Activated T-helper 17 cell treated with anti-CD3 and anti-CD28 coated beads, Interleukin-2, amount 50 U/mL, for 72 hours (primary cell): Measurements from ENCODE around the gene SLC29A1. TPM values are rescaled to one million over a fixed set of nuclear protein-coding genes. Genes with fewer than 3 reads are reported as not detected.

Experiments used
- ATAC-seq: fragments of 150-1000 bp; cut with Tn5 transposase; replicated peaks from 2 replicates; pipeline ENCODE4 v1.10.0; 2021; ENCODE audit warnings: mild to moderate bottlenecking, moderate library complexity
- H3K27ac Mint-ChIP-seq: one replicate; pipeline ENCODE4 v1.8.0; 2022; ENCODE audit warnings: mixed read lengths
- H3K27me3 Mint-ChIP-seq: one replicate; pipeline ENCODE4 v1.8.0; 2022; ENCODE audit warnings: mixed read lengths
- H3K36me3 Mint-ChIP-seq: one replicate; pipeline ENCODE4 v1.8.0; 2022; ENCODE audit warnings: low read depth, mild to moderate bottlenecking, mixed read lengths
- H3K4me1 Mint-ChIP-seq: one replicate; pipeline ENCODE4 v1.8.0; 2022; ENCODE audit warnings: mixed read lengths
- H3K4me3 Mint-ChIP-seq: one replicate; pipeline ENCODE4 v1.8.0; 2022; ENCODE audit warnings: mild to moderate bottlenecking, mixed read lengths
- H3K9me3 Mint-ChIP-seq: one replicate; pipeline ENCODE4 v1.8.0; 2022; ENCODE audit warnings: mixed read lengths
- total RNA-seq, 2 donors: library from RNA; stranded (reverse); gene quantifications; one replicate each; pipeline ENCODE4 v1.2.3, GENCODE V29; 2022

SLC29A1 gene
- total RNA-seq, 2 donors from 2014 or later, result 40.8 to 80.8 TPM

- Mint-ChIP-seq H3K27me3 (peaks cover 16% of the 10 kb centered on the region), H3K36me3 (peaks cover 49% of the 10 kb centered on the region), H3K9me3 (no peaks in the 10 kb centered on the region), H3K4me3 (peak within 1 kb of the TSS; percentile 92), H3K4me1 (peaks cover 25% of the 10 kb centered on the region), H3K27ac (peak within 1 kb of the TSS; percentile 94)
- ATAC-seq, result peak; percentile 63
Measured at GRCh38 chr6:44265007-44265721, 41.8 kb downstream of the SLC29A1 start, which contains the start of gene NFKBIE. Gene NFKBIE (minus strand): TSS chr6:44265551. CDS start chr6:44265346, 205 bp downstream.

- Mint-ChIP-seq H3K4me1 (peaks cover 23% of the 10 kb centered on the region), H3K27ac (peak overlapping the region; percentile 84)
- ATAC-seq, result no peak
Measured at GRCh38 chr6:44265722-44266233, 42.4 kb downstream of the SLC29A1 start.

GRCh38 chr6:44266347-44266746, 43.0 kb downstream of the SLC29A1 start:
- no peaks in the 10 kb centered on the region for H3K9me3 Mint-ChIP-seq
- peaks cover 37% of the 10 kb centered on the region for H3K36me3 Mint-ChIP-seq
- peak; percentile 18 for ATAC-seq
- peaks cover 20% of the 10 kb centered on the region for H3K27me3 Mint-ChIP-seq
- H3K4me3 Mint-ChIP-seq, result peak overlapping the region; percentile 92
- peak overlapping the region; percentile 84 for H3K27ac Mint-ChIP-seq
- peaks cover 18% of the 10 kb centered on the region for H3K4me1 Mint-ChIP-seq

More at GRCh38 chr6:44265722-44266233, 42.4 kb downstream of the SLC29A1 start:
- Mint-ChIP-seq H3K9me3 (no peaks in the 10 kb centered on the region), H3K27me3 (peaks cover 16% of the 10 kb centered on the region), H3K4me3 (peak overlapping the region; percentile 92), H3K36me3 (peaks cover 43% of the 10 kb centered on the region)

- H3K4me3 Mint-ChIP-seq, result no peak overlapping the region
- ATAC-seq, result no peak
- H3K4me1 Mint-ChIP-seq, result peaks cover 18% of the 10 kb centered on the region
- H3K36me3 Mint-ChIP-seq, result peaks cover 28% of the 10 kb centered on the region
- no peaks in the 10 kb centered on the region for H3K9me3 Mint-ChIP-seq
- H3K27me3 Mint-ChIP-seq, result peaks cover 27% of the 10 kb centered on the region
- H3K27ac Mint-ChIP-seq, result peak overlapping the region; percentile 43
Measured at GRCh38 chr6:44267252-44267651, 43.9 kb downstream of the SLC29A1 start.

- Mint-ChIP-seq H3K36me3 (peaks cover 19% of the 10 kb centered on the region), H3K4me3 (no peak overlapping the region), H3K4me1 (peaks cover 12% of the 10 kb centered on the region), H3K27ac (no peak overlapping the region), H3K9me3 (no peaks in the 10 kb centered on the region), H3K27me3 (peaks cover 36% of the 10 kb centered on the region)
- no peak for ATAC-seq
Measured at GRCh38 chr6:44268095-44268628, 44.8 kb downstream of the SLC29A1 start.

- Mint-ChIP-seq H3K9me3 (no peaks in the 10 kb centered on the region), H3K36me3 (peaks cover 7% of the 10 kb centered on the region), H3K4me3 (peak overlapping the region; percentile 55), H3K27ac (no peak overlapping the region), H3K27me3 (peaks cover 44% of the 10 kb centered on the region), H3K4me1 (peaks cover 12% of the 10 kb centered on the region)
- peak; percentile 50 for ATAC-seq
Measured at GRCh38 chr6:44269178-44269920, 46.0 kb downstream of the SLC29A1 start.

- Mint-ChIP-seq H3K36me3 (peaks cover under 1% of the 10 kb centered on the region), H3K27me3 (peaks cover 48% of the 10 kb centered on the region), H3K4me1 (peaks cover 12% of the 10 kb centered on the region), H3K4me3 (peak within 1 kb of the TSS; percentile 55), H3K27ac (no peak within 1 kb of the TSS), H3K9me3 (no peaks in the 10 kb centered on the region)
- no peak for ATAC-seq
Measured at GRCh38 chr6:44269921-44270525, 46.6 kb downstream of the SLC29A1 start, which contains the start of gene TMEM151B. Gene TMEM151B (plus strand): TSS chr6:44270450. CDS start chr6:44270743, 293 bp downstream.

- Mint-ChIP-seq H3K36me3 (no peaks in the 10 kb centered on the region), H3K9me3 (no peaks in the 10 kb centered on the region), H3K27me3 (peaks cover 48% of the 10 kb centered on the region), H3K4me3 (peak overlapping the region; percentile 50), H3K4me1 (peaks cover 12% of the 10 kb centered on the region), H3K27ac (no peak overlapping the region)
- ATAC-seq, result no peak
Measured at GRCh38 chr6:44270526-44271405, 47.4 kb downstream of the SLC29A1 start.

- ATAC-seq, result no peak
- Mint-ChIP-seq H3K36me3 (no peaks in the 10 kb centered on the region), H3K9me3 (no peaks in the 10 kb centered on the region), H3K4me3 (peak overlapping the region; percentile 50), H3K27me3 (peaks cover 48% of the 10 kb centered on the region), H3K4me1 (peaks cover 8% of the 10 kb centered on the region), H3K27ac (no peak overlapping the region)
Measured at GRCh38 chr6:44271406-44271723, 48.0 kb downstream of the SLC29A1 start.

GRCh38 chr6:44271914-44272313, 48.5 kb downstream of the SLC29A1 start:
- Mint-ChIP-seq H3K27ac (no peak overlapping the region), H3K4me1 (peaks cover 2% of the 10 kb centered on the region), H3K36me3 (no peaks in the 10 kb centered on the region), H3K4me3 (peak overlapping the region; percentile 50), H3K27me3 (peaks cover 51% of the 10 kb centered on the region), H3K9me3 (no peaks in the 10 kb centered on the region)
- no peak for ATAC-seq

- peaks cover 55% of the 10 kb centered on the region for H3K27me3 Mint-ChIP-seq
- no peaks in the 10 kb centered on the region for H3K9me3 Mint-ChIP-seq
- no peak overlapping the region for H3K4me3 Mint-ChIP-seq
- H3K36me3 Mint-ChIP-seq, result no peaks in the 10 kb centered on the region
- H3K27ac Mint-ChIP-seq, result no peak overlapping the region
- no peak for ATAC-seq
- no peaks in the 10 kb centered on the region for H3K4me1 Mint-ChIP-seq
Measured at GRCh38 chr6:44272529-44272928, 49.1 kb downstream of the SLC29A1 start.

GRCh38 chr6:44272999-44273566, 49.7 kb downstream of the SLC29A1 start:
- H3K4me3 Mint-ChIP-seq, result no peak overlapping the region

GRCh38 chr6:44273617-44274016, 50.2 kb downstream of the SLC29A1 start:
- H3K4me3 Mint-ChIP-seq, result no peak overlapping the region

More at GRCh38 chr6:44272999-44273566, 49.7 kb downstream of the SLC29A1 start:
- Mint-ChIP-seq H3K36me3 (no peaks in the 10 kb centered on the region), H3K27ac (no peak overlapping the region), H3K27me3 (peaks cover 60% of the 10 kb centered on the region), H3K4me1 (no peaks in the 10 kb centered on the region), H3K9me3 (no peaks in the 10 kb centered on the region)
- no peak for ATAC-seq

More at GRCh38 chr6:44273617-44274016, 50.2 kb downstream of the SLC29A1 start:
- Mint-ChIP-seq H3K27me3 (peaks cover 60% of the 10 kb centered on the region), H3K9me3 (no peaks in the 10 kb centered on the region), H3K36me3 (no peaks in the 10 kb centered on the region), H3K4me1 (no peaks in the 10 kb centered on the region), H3K27ac (no peak overlapping the region)
- ATAC-seq, result no peak
